ENCODE data around the gene SPATA45.
"Not testable (repeated sequence)": the region's sequence is repeated elsewhere in the genome, so short reads cannot be mapped to it uniquely, and the experiment has no call there.

SPATA45 gene

DNA sequence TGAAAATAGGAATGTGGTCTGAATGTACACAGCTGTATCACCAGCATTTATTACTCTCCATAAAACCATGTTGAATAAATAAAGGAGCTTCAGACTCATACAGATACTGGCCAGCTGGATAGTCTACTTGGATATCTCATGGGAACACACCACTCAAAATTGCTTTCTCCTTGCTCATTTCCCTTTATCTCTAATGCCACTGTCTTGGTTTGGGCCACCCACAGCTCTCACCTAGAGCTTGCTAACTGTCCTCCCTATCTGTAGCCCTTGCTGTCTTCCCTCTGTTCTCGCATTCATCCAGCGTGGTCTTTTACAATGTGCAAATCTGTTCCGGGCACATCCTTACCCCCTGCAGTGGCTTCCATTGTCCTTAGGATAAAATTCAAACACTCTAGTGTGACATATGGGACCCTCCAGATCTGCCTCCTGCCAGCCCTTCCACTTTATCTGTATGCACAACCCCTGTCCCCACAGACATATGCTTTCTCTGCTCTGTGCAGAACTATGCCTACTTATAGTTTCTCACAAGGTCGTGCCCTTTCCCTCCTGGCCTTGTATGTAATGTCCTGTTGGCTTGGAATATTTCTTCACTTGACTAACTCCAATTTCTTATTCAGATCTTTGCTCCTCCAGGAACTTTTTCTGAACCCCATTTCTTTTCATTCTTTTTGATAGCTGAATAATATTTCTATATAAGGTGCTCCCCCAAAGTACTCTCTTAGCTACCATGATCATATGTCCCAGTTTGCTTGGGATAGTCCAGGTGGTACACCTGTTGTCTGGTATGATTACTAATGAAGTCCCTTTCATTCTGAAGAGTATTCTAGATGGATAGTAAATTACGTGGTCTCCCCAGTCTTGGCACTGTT is 13.5 kb upstream of the SPATA45 start:
- Histone ChIP-seq H3K27ac (ENCODE audit: low read length) (no peak overlapping the region), H3K9me3 (ENCODE audit: control insufficient read depth in 1 of 2, low read length in 2 of 2) (no peaks in the 10 kb centered on the region), H3K4me3 (ENCODE audit: low read depth in 1 of 2, low read length in 2 of 2) (peak overlapping the region in 1 of 2 donors; percentile 23), H3K4me1 (ENCODE audit: control insufficient read depth in 1 of 2, insufficient read depth in 2 of 2, low read length in 2 of 2) (peaks cover 7 to 32% of the 10 kb centered on the region in 2 donors), H3K27me3 (ENCODE audit: low read depth, low read length) (no peaks in the 10 kb centered on the region), H3K36me3 (ENCODE audit: control insufficient read depth in 1 of 2, insufficient read depth in 2 of 2, low read length in 2 of 2) (peaks cover 0 to 10% of the 10 kb centered on the region in 2 donors)

DNA sequence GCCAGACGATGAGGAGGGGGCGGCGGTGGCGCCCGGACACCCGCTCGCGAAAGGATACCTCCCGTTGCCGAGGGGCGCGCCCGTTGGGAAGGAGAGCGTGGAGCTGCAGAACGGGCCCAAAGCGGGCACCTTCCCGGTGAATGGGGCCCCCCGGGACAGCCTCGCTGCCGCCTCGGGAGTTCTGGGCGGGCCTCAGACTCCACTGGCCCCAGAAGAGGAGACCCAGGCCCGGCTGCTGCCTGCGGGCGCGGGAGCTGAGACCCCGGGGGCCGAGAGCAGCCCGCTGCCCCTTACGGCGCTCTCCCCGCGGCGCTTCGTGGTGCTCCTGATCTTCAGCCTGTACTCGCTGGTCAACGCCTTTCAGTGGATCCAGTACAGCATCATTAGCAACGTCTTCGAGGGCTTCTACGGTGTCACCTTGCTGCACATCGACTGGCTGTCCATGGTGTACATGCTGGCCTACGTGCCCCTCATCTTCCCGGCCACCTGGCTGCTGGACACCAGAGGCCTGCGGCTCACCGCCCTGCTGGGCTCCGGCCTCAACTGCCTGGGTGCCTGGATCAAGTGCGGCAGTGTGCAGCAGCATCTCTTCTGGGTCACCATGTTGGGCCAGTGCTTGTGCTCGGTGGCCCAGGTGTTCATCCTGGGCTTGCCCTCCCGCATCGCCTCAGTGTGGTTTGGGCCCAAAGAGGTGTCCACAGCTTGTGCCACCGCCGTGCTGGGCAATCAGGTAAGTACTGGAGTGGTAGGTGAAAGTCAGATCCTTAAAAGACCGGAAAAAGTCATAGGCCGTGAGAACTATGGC is 11.2 kb upstream of the SPATA45 start:
- Histone ChIP-seq H3K4me3 (ENCODE audit: low read depth in 1 of 2, low read length in 2 of 2) (peak overlapping the region; percentile 68 to 83), H3K9me3 (ENCODE audit: control insufficient read depth in 1 of 2, low read length in 2 of 2) (no peaks in the 10 kb centered on the region), H3K27ac (ENCODE audit: low read length) (peak overlapping the region; percentile 16), H3K4me1 (ENCODE audit: control insufficient read depth in 1 of 2, insufficient read depth in 2 of 2, low read length in 2 of 2) (peaks cover 7 to 32% of the 10 kb centered on the region in 2 donors), H3K27me3 (ENCODE audit: low read depth, low read length) (no peaks in the 10 kb centered on the region), H3K36me3 (ENCODE audit: control insufficient read depth in 1 of 2, insufficient read depth in 2 of 2, low read length in 2 of 2) (peaks cover 0 to 4% of the 10 kb centered on the region in 2 donors)

DNA sequence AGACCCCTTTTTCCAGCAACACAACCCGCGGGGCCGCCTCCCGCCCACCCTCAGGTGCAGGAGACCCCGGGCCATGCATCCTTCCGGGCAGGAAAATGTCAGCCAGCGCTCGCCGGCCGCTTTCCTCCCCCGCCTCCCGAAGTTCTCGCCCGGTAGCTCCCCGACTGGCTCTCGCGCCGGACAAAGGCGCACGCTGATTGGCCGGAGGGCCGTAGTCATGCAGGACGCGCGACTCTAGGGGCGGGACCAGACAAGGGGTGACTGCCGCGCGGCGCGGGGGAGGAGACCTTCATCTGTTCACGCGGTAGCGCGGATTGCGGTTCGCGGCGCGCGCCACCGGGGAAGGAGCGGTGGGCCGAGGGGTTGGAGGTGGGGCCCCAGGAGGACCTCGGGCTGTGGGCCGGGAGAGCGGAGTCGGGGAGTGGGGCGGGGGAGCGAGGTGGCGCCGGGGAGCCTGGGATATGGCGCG is 10.6 kb upstream of the SPATA45 start, which contains the start of gene FLVCR1:
TSS of gene FLVCR1 (plus strand) at position 284 of the 469 bp plus-strand sequence. CDS start at position 462, 178 bp downstream.
- peaks cover 7 to 32% of the 10 kb centered on the region in 2 donors for H3K4me1 ChIP-seq (ENCODE audit: control insufficient read depth in 1 of 2, insufficient read depth in 2 of 2, low read length in 2 of 2)
- H3K4me3 ChIP-seq (ENCODE audit: low read depth in 1 of 2, low read length in 2 of 2): peak within 1 kb of the TSS; percentile 68 to 83
- H3K27ac ChIP-seq (ENCODE audit: low read length): peak within 1 kb of the TSS; percentile 65
- H3K27me3 ChIP-seq (ENCODE audit: low read depth, low read length): no peaks in the 10 kb centered on the region
- H3K9me3 ChIP-seq (ENCODE audit: control insufficient read depth in 1 of 2, low read length in 2 of 2): no peaks in the 10 kb centered on the region
- peaks cover 0 to 4% of the 10 kb centered on the region in 2 donors for H3K36me3 ChIP-seq (ENCODE audit: control insufficient read depth in 1 of 2, insufficient read depth in 2 of 2, low read length in 2 of 2)

- peaks cover 7 to 32% of the 10 kb centered on the region in 2 donors for H3K4me1 ChIP-seq (ENCODE audit: control insufficient read depth in 1 of 2, insufficient read depth in 2 of 2, low read length in 2 of 2)
- H3K27me3 ChIP-seq (ENCODE audit: low read depth, low read length): no peaks in the 10 kb centered on the region
- peak overlapping the region; percentile 26 to 83 for H3K4me3 ChIP-seq (ENCODE audit: low read depth in 1 of 2, low read length in 2 of 2)
- no peak overlapping the region for H3K27ac ChIP-seq (ENCODE audit: low read length)
- peaks cover 0 to 4% of the 10 kb centered on the region in 2 donors for H3K36me3 ChIP-seq (ENCODE audit: control insufficient read depth in 1 of 2, insufficient read depth in 2 of 2, low read length in 2 of 2)
- H3K9me3 ChIP-seq (ENCODE audit: control insufficient read depth in 1 of 2, low read length in 2 of 2): no peaks in the 10 kb centered on the region
Measured at GRCh38 chr1:212856755-212857154, 9.3 kb upstream of the SPATA45 start.

GRCh38 chr1:212853658-212854057 is 6.2 kb upstream of the SPATA45 start:
- Histone ChIP-seq H3K27me3 (ENCODE audit: low read depth, low read length) (no peaks in the 10 kb centered on the region), H3K9me3 (ENCODE audit: control insufficient read depth in 1 of 2, low read length in 2 of 2) (no peaks in the 10 kb centered on the region), H3K4me3 (ENCODE audit: low read depth in 1 of 2, low read length in 2 of 2) (no peak overlapping the region), H3K36me3 (ENCODE audit: control insufficient read depth in 1 of 2, insufficient read depth in 2 of 2, low read length in 2 of 2) (no peaks in the 10 kb centered on the region), H3K4me1 (ENCODE audit: control insufficient read depth in 1 of 2, insufficient read depth in 2 of 2, low read length in 2 of 2) (peaks cover 0 to 9% of the 10 kb centered on the region in 2 donors), H3K27ac (ENCODE audit: low read length) (no peak overlapping the region)

- H3K27ac ChIP-seq (ENCODE audit: low read length): no peak overlapping the region
- no peak overlapping the region for H3K4me3 ChIP-seq (ENCODE audit: low read depth in 1 of 2, low read length in 2 of 2)
- no peaks in the 10 kb centered on the region for H3K9me3 ChIP-seq (ENCODE audit: control insufficient read depth in 1 of 2, low read length in 2 of 2)
- no peaks in the 10 kb centered on the region for H3K27me3 ChIP-seq (ENCODE audit: low read depth, low read length)
- no peaks in the 10 kb centered on the region for H3K36me3 ChIP-seq (ENCODE audit: control insufficient read depth in 1 of 2, insufficient read depth in 2 of 2, low read length in 2 of 2)
- peaks cover 0 to 6% of the 10 kb centered on the region in 2 donors for H3K4me1 ChIP-seq (ENCODE audit: control insufficient read depth in 1 of 2, insufficient read depth in 2 of 2, low read length in 2 of 2)
Measured at GRCh38 chr1:212852105-212852688, 4.7 kb upstream of the SPATA45 start.

GRCh38 chr1:212844521-212844920 is 2.9 kb downstream of the SPATA45 start:
- not testable (repeated sequence) for H3K27me3 ChIP-seq (ENCODE audit: low read depth, low read length); H3K9me3 ChIP-seq (ENCODE audit: control insufficient read depth in 1 of 2, low read length in 2 of 2); H3K4me1 ChIP-seq (ENCODE audit: control insufficient read depth in 1 of 2, insufficient read depth in 2 of 2, low read length in 2 of 2); H3K4me3 ChIP-seq (ENCODE audit: low read depth in 1 of 2, low read length in 2 of 2); H3K36me3 ChIP-seq (ENCODE audit: control insufficient read depth in 1 of 2, insufficient read depth in 2 of 2, low read length in 2 of 2); H3K27ac ChIP-seq (ENCODE audit: low read length)

- H3K36me3 ChIP-seq (ENCODE audit: control insufficient read depth in 1 of 2, insufficient read depth in 2 of 2, low read length in 2 of 2): no peaks in the 10 kb centered on the region
- no peak overlapping the region for H3K27ac ChIP-seq (ENCODE audit: low read length)
- no peaks in the 10 kb centered on the region for H3K27me3 ChIP-seq (ENCODE audit: low read depth, low read length)
- H3K4me3 ChIP-seq (ENCODE audit: low read depth in 1 of 2, low read length in 2 of 2): no peak overlapping the region
- H3K9me3 ChIP-seq (ENCODE audit: control insufficient read depth in 1 of 2, low read length in 2 of 2): no peaks in the 10 kb centered on the region
- no peaks in the 10 kb centered on the region for H3K4me1 ChIP-seq (ENCODE audit: control insufficient read depth in 1 of 2, insufficient read depth in 2 of 2, low read length in 2 of 2)
Measured at GRCh38 chr1:212838145-212838544, 9.3 kb downstream of the SPATA45 start.

DNA sequence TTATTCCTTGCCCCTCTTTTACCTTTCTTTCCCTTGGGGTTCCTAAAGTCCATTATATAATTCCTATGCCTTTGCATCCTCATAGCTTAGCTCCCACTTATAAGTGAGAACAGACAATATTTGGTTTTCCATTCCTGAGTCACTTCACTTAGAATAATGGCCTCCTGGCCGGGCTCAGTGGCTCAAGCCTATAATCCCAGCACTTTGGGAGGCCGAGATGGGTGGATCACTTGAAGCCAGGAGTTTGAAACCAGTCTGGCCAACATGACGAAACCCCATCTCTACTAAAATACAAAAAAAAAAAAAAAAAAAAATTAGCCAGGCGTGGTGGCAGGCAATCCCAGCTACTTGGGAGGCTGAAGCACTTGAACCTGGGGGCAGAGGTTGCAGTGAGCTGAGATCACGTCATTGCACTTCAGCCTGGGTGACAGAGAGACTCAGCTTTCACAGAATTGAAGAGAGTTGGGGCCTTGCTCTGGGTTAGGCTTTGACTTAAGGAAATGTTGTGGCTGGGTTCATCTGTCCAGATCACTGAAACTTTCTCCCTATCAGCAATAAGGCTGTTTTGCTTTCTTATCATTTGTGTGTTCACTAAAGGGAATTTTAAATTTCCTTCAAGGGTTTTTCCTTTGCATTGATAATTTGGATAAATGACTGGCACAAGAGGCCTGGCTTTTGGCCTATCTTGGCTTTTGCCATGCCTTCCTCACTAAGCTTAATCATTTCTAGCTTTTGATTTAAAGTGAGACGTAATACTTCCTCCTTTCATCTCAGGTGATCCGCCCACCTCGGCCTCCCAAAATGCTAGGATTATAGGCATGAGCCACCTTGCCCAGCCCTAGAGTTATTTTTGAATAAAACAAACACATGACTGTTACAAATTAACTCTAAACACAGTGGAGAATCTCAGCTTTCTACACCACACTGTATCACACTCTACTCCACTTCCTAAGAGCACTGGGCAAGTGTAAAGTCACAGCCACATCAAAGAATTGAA is 13.9 kb downstream of the SPATA45 start:
- H3K4me3 ChIP-seq (ENCODE audit: low read depth in 1 of 2, low read length in 2 of 2); H3K27me3 ChIP-seq (ENCODE audit: low read depth, low read length); H3K9me3 ChIP-seq (ENCODE audit: control insufficient read depth in 1 of 2, low read length in 2 of 2); H3K4me1 ChIP-seq (ENCODE audit: control insufficient read depth in 1 of 2, insufficient read depth in 2 of 2, low read length in 2 of 2); H3K36me3 ChIP-seq (ENCODE audit: control insufficient read depth in 1 of 2, insufficient read depth in 2 of 2, low read length in 2 of 2); H3K27ac ChIP-seq (ENCODE audit: low read length): not testable (repeated sequence)

DNA sequence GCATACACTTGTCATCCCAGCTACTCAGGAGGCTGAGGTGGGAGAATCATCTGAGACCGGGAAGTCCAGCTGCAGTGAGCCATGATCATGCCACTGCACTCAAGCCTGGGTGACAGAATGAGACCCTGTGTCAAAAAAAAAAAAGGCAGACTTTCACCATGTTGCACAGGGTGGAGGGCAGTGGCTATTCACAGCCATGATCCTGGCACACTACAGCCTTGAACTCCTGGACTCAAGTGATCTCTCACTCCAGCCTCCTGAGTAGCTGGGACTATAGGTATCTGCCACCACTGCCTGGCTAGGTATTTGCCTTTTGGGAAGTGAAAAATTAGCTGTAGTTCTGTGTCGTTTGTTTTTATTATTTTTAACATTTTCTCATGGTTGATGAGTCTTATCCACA is 19.1 kb downstream of the SPATA45 start:
- no peaks in the 10 kb centered on the region for H3K4me1 ChIP-seq (ENCODE audit: control insufficient read depth in 1 of 2, insufficient read depth in 2 of 2, low read length in 2 of 2)
- no peak overlapping the region for H3K4me3 ChIP-seq (ENCODE audit: low read depth in 1 of 2, low read length in 2 of 2)
- H3K27me3 ChIP-seq (ENCODE audit: low read depth, low read length): no peaks in the 10 kb centered on the region
- H3K36me3 ChIP-seq (ENCODE audit: control insufficient read depth in 1 of 2, insufficient read depth in 2 of 2, low read length in 2 of 2): no peaks in the 10 kb centered on the region
- H3K9me3 ChIP-seq (ENCODE audit: control insufficient read depth in 1 of 2, low read length in 2 of 2): peaks cover 6% of the 10 kb centered on the region in 2 donors
- H3K27ac ChIP-seq (ENCODE audit: low read length): no peak overlapping the region
